Measurements from ENCODE around the gene ME3.

ME3 gene

GRCh38 chr11:86475027-86475426 is 197.4 kb downstream of the ME3 start:
- Mint-ChIP-seq H3K4me1 (peaks cover 63% of the 10 kb centered on the region), H3K36me3 (ENCODE audit: low read depth) (peaks cover 4% of the 10 kb centered on the region), H3K9me3 (peaks cover 4% of the 10 kb centered on the region), H3K27ac (no peak overlapping the region), H3K4me3 (no peak overlapping the region), H3K27me3 (ENCODE audit: low read depth, poor library complexity) (peaks cover 2% of the 10 kb centered on the region)
- no peak for DNase-seq
- no peak for TF ChIP-seq CTCF (IDR thresholded peaks at IDR 0.05)

GRCh38 chr11:86473991-86474833 is 198.2 kb downstream of the ME3 start:
- Mint-ChIP-seq H3K36me3 (ENCODE audit: low read depth) (peaks cover 4% of the 10 kb centered on the region), H3K4me1 (peaks cover 64% of the 10 kb centered on the region), H3K9me3 (peaks cover 4% of the 10 kb centered on the region), H3K27ac (peak overlapping the region; percentile 47), H3K4me3 (no peak overlapping the region), H3K27me3 (ENCODE audit: low read depth, poor library complexity) (no peaks in the 10 kb centered on the region)
- DNase-seq = no peak
- no peak for TF ChIP-seq CTCF (IDR thresholded peaks at IDR 0.05)

- Mint-ChIP-seq H3K36me3 (ENCODE audit: low read depth) (no peaks in the 10 kb centered on the region), H3K4me1 (peaks cover 37% of the 10 kb centered on the region), H3K9me3 (no peaks in the 10 kb centered on the region), H3K4me3 (no peak overlapping the region), H3K27ac (no peak overlapping the region), H3K27me3 (ENCODE audit: low read depth, poor library complexity) (peaks cover 10% of the 10 kb centered on the region)
- DNase-seq = no peak
- no peak for TF ChIP-seq CTCF (IDR thresholded peaks at IDR 0.05)
These were observed 202.7 kb downstream of the ME3 start for GRCh38 chr11:86469491-86470388.

- Mint-ChIP-seq H3K27ac (no peak overlapping the region), H3K27me3 (ENCODE audit: low read depth, poor library complexity) (peaks cover 10% of the 10 kb centered on the region), H3K4me1 (peaks cover 25% of the 10 kb centered on the region), H3K4me3 (no peak overlapping the region), H3K9me3 (no peaks in the 10 kb centered on the region), H3K36me3 (ENCODE audit: low read depth) (no peaks in the 10 kb centered on the region)
- DNase-seq = no peak
- TF ChIP-seq CTCF (IDR thresholded peaks at IDR 0.05) = no peak
These were observed 204.2 kb downstream of the ME3 start for GRCh38 chr11:86468169-86468568.

GRCh38 chr11:86464509-86465221 is 207.8 kb downstream of the ME3 start:
- Mint-ChIP-seq H3K27ac (no peak overlapping the region), H3K27me3 (ENCODE audit: low read depth, poor library complexity) (peaks cover 10% of the 10 kb centered on the region), H3K4me1 (peaks cover 33% of the 10 kb centered on the region), H3K9me3 (no peaks in the 10 kb centered on the region), H3K36me3 (ENCODE audit: low read depth) (peaks cover 4% of the 10 kb centered on the region), H3K4me3 (no peak overlapping the region)
- no peak for DNase-seq
- no peak for TF ChIP-seq CTCF (IDR thresholded peaks at IDR 0.05)
